Gastroesophageal sphincter (tissue), 4 donors: ENCODE data around the gene LSMEM2. TPM values are rescaled to one million over a fixed set of nuclear protein-coding genes. Genes with fewer than 3 reads are reported as not detected.
A peak's percentile ranks its signal among the peaks of the same experiment; 100 is the strongest.

ENCODE experiments used
- ATAC-seq: fragments of 150-250 bp; one replicate; pipeline ENCODE4 v1.9.1; 2016; ENCODE audit warnings: mild to moderate bottlenecking, moderate library complexity
- H3K27ac ChIP-seq, 4 donors: fragments of 200-600 bp; sonication (generic) in 3 of 4; 1 replicate in 3 of 4; 2 replicates in 1 of 4; pipeline ENCODE4 v1.5.1; 2016 to 2019
- H3K27me3 ChIP-seq: fragments of 200-600 bp; sonication (generic); one replicate; pipeline ENCODE4 v1.5.1; 2019
- H3K36me3 ChIP-seq, 2 donors: fragments of 200-600 bp; sonication (generic); one replicate each; pipeline ENCODE4 v1.5.1; 2019; ENCODE audit warnings: control low read depth in 1 of 2
- H3K4me1 ChIP-seq, 3 donors: fragments of 200-600 bp; sonication (generic); 1 replicate in 2 of 3; 2 replicates in 1 of 3; pipeline ENCODE4 v1.5.1; 2016 to 2019; ENCODE audit warnings: control low read depth in 2 of 3
- H3K4me3 ChIP-seq, 2 donors: fragments of 200-600 bp; sonication (generic); one replicate each; pipeline ENCODE4 v1.5.1; 2019; ENCODE audit warnings: mild to moderate bottlenecking in 1 of 2, moderate library complexity in 1 of 2
- H3K9me3 ChIP-seq, 3 donors: fragments of 200-600 bp; sonication (generic); one replicate each; pipeline ENCODE4 v1.5.1; 2017 to 2019; ENCODE audit warnings: control low read depth in 2 of 3
- CTCF ChIP-seq, 4 experiments: fragments of 200-600 bp in 2 of 4; fragments of 450-650 bp in 2 of 4; sonication (generic) in 1 of 4; IDR thresholded peaks; one replicate each; pipeline ENCODE4 v1.5.1; 2017 to 2019; ENCODE audit warnings: antibody characterized with exemption in 4 of 4, mild to moderate bottlenecking in 2 of 4, moderate library complexity in 2 of 4
- EP300 ChIP-seq: sonication (generic); formaldehyde crosslinking; IDR thresholded peaks from one replicate; pipeline ENCODE4 v1.6.1; 2017; ENCODE audit warnings: antibody characterized with exemption, mild to moderate bottlenecking
- POLR2A ChIP-seq, 2 donors: fragments of 450-650 bp; IDR thresholded peaks; one replicate each; pipeline ENCODE4 v1.6.1; 2017; ENCODE audit warnings: antibody characterized with exemption in 2 of 2, mild to moderate bottlenecking in 2 of 2, moderate library complexity in 1 of 2
- POLR2AphosphoS5 ChIP-seq: sonication (generic); formaldehyde crosslinking; IDR thresholded peaks from one replicate; pipeline ENCODE4 v1.6.1; 2017; ENCODE audit warnings: antibody characterized with exemption
- WGBS, 2 donors: methylation state at CpG; one replicate each; pipeline ENCODE4 v1.1.5; 2018; ENCODE audit warnings: low coverage in 1 of 2; 5-methylcytosine and 5-hydroxymethylcytosine counted together
- total RNA-seq, 4 donors: library from RNA; depleted of rRNA; stranded (reverse); fragments of >200 nt; gene quantifications; one replicate each; pipeline ENCODE4 v1.1.0, GENCODE V29; 2016

LSMEM2 gene
- total RNA-seq, 4 donors from 2014 or later = not detected

DNA sequence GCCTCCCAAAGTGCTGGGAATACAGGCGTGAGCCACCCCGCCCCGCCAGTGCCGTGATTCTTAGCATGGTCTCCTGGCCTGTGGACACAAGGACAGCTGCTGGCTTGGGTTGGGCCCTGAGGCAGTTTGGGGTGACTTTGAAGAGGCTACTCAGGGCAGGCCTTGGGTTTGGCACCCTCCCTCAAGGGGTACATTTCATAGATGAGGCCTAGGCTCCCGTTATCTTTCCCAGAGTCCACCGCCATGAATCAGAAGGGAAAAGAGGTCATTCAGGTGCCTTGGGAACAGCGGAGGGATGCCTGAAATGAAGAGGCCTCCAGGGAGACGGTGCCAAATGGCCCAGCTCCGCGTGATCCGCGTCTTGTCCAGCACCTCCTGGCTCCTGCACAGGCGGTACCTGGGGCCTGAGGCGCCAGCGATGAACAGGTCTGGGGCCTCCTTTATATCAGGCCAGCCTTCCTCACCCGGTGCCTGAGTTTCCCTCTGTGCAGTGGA lies 33.6 kb upstream of the LSMEM2 start:
- Histone ChIP-seq H3K36me3 (peaks cover 0 to 16% of the 10 kb centered on the region in 2 donors), H3K4me1 (peaks cover 3 to 100% (median 90%) of the 10 kb centered on the region in 3 donors), H3K27me3 (no peaks in the 10 kb centered on the region), H3K9me3 (no peaks in the 10 kb centered on the region), H3K4me3 (peak overlapping the region in 1 of 2 donors; percentile 47), H3K27ac (peak overlapping the region in 3 of 4 donors; percentile 78 to 100 (median 96))
- no peak for ATAC-seq
- TF ChIP-seq EP300 = no peak
- no peak for TF ChIP-seq POLR2A (IDR thresholded peaks at IDR 0.05)
- no peak for TF ChIP-seq CTCF (IDR thresholded peaks at IDR 0.05)
- no peak for TF ChIP-seq POLR2AphosphoS5
- 45 to 86% methylated on average over 4 to 6 of the region's 16 CpGs for WGBS, 2 donors

- H3K27ac ChIP-seq = peak overlapping the region; percentile 31 to 100 (median 87)
- TF ChIP-seq POLR2AphosphoS5 (peak; percentile 33), POLR2A (IDR thresholded peaks at IDR 0.05) (no peak), CTCF (IDR thresholded peaks at IDR 0.05) (peak in 3 of 4 experiments; percentile 96 to 98 (median 98))
- WGBS, 2 donors = 10% methylated on average over 3 of the region's 25 CpGs; no CpG with 5 or more reads in 1 of the 2 donors
- H3K9me3 ChIP-seq = no peaks in the 10 kb centered on the region
- H3K36me3 ChIP-seq = peaks cover 0 to 18% of the 10 kb centered on the region in 2 donors
- peak; percentile 82 for ATAC-seq
- peaks cover 3 to 100% (median 91%) of the 10 kb centered on the region in 3 donors for H3K4me1 ChIP-seq
- H3K27me3 ChIP-seq = no peaks in the 10 kb centered on the region
- H3K4me3 ChIP-seq = peak overlapping the region; percentile 30 to 47
These were observed 32.9 kb upstream of the LSMEM2 start for GRCh38 chr3:50245831-50246516.

DNA sequence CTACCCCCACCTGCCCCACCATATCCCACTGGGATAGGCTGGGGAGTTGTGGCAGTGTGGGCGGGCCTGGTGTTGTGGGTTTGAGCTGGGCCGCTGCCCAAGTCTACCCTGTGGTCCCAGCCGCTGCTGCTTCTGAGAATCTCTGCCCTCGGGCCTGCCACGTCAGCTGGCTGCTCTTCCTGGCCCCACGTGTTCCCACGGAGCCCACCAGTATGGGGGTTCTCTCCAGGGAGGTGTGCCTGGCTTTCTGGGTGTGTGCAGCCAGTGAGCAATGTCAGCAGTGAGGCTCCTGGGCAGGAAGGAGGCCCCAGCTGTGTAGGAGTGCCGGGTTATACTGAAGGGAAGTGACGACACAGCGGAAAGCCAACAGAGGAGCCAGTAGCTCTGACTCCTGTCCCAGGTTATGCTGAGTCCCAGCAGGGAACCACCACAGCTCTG lies 32.4 kb upstream of the LSMEM2 start:
- peak overlapping the region in 1 of 2 donors; percentile 47 for H3K4me3 ChIP-seq
- peaks cover 0 to 23% of the 10 kb centered on the region in 2 donors for H3K36me3 ChIP-seq
- peak; percentile 44 for ATAC-seq
- H3K27ac ChIP-seq = peak overlapping the region; percentile 31 to 100 (median 87)
- WGBS, 2 donors = 28 to 38% methylated on average over 2 to 3 of the region's 10 CpGs
- TF ChIP-seq POLR2A (IDR thresholded peaks at IDR 0.05) = no peak
- peak in 1 of 4 experiments; percentile 7 for TF ChIP-seq CTCF (IDR thresholded peaks at IDR 0.05)
- no peak for TF ChIP-seq EP300
- TF ChIP-seq POLR2AphosphoS5 = no peak
- H3K4me1 ChIP-seq = peaks cover 3 to 100% (median 90%) of the 10 kb centered on the region in 3 donors
- no peaks in the 10 kb centered on the region for H3K9me3 ChIP-seq
- H3K27me3 ChIP-seq = no peaks in the 10 kb centered on the region

DNA sequence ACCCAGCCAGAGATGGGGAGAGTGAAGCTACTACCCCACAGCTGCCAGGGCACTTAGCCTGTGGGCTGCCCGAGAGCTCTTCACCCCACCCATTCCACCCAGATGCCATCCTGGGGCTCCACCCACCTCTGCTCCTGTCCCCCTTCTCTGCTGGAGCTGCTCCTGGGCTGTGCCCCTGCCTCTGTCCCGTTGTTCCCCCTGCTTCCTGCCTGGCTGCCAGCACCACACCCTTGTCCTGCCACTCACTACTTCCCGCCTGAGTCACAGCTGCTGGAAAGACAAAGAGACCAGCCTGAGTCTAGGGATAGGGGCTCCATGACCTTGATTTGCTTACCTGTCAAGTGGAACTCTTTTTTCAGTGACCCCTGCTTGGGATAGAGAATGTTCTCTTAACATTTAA lies 30.5 kb upstream of the LSMEM2 start:
- Histone ChIP-seq H3K27me3 (no peaks in the 10 kb centered on the region), H3K27ac (peak overlapping the region in 3 of 4 donors; percentile 78 to 100 (median 96)), H3K4me1 (peaks cover 3 to 100% (median 78%) of the 10 kb centered on the region in 3 donors), H3K9me3 (no peaks in the 10 kb centered on the region), H3K4me3 (no peak overlapping the region), H3K36me3 (peaks cover 0 to 41% of the 10 kb centered on the region in 2 donors)
- ATAC-seq = peak; percentile 50
- TF ChIP-seq CTCF (IDR thresholded peaks at IDR 0.05) (no peak), POLR2AphosphoS5 (peak; percentile 34)
- WGBS, 2 donors = 17 to 20% methylated on average over 1 to 2 of the region's 3 CpGs
